CD1c-positive myeloid dendritic cell (primary cell): ENCODE results near the gene EML3.
"Not testable (repeated sequence)": the region's sequence is repeated elsewhere in the genome, so short reads cannot be mapped to it uniquely, and the experiment has no call there.

Experiments
- DNase-seq: peaks from one replicate; pipeline ENCODE4 v3.0.0-alpha.2; 2016; ENCODE audit errors: extremely low spot score

EML3 gene

DNA sequence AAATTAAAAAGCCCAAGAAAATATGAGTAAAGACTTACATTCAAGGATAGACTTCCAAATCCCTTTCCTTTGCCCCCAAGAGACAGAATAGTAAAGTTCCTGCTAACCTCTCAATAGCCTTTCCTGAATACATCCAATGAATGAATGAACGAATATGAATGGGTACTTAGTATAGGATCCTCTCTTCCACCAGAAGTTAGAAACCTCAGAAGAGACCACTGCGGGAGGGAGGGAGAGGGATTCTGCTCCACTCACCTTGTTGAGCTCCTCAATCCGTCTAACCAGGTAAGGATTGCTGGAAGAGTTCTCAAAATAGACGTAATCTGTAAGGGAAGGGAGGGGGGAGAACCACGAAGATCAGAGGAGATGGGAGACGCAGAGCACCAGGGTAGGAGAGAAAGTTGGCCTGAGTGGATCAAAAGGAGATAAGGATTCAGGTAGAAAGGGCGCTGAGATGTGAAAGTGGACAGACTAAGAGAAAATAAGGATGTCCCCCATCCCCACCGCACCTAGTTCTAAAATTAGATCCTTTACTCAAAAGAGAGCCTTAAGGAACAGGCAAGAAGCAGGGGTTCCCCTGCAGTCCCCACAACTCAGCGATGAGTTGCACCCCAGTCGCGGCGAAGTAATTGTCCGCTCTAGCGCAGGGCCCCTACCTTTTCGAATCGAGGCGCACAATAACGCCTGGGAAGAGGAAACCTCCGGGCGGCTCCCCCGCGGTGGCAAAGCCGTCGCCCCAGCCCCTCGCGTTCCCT is 12.0 kb downstream of the EML3 start:
- no peak for DNase-seq

GRCh38 chr11:62599901-62600300 is 12.7 kb downstream of the EML3 start:
- no peak for DNase-seq

- peak; percentile 95 for DNase-seq
Measured at GRCh38 chr11:62599069-62599696, 13.4 kb downstream of the EML3 start.

- no peak for DNase-seq
Measured at GRCh38 chr11:62595124-62595523, 17.5 kb downstream of the EML3 start.

GRCh38 chr11:62593434-62594044 is 19.0 kb downstream of the EML3 start:
- DNase-seq = peak; percentile 83

DNA sequence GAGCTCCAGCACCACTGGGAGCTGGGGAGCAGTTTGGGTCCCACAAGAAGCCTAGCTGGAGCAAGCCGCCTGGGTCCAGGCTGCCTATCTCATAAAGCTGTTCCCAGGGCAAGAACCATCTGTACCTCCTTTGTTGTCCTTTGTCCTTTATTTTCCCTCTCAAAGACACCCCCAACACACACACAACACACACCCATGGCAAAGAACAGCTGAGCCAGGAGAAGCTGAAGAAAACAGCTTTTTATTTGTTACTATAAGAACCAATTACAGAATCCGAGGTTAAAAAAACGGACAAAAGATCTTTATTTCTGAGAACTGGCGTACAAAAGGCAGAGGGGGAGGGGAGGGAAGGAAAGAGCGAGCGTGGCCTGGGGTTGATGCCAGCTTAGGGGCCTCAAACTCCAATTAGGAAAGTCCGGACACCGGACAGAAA is 19.6 kb downstream of the EML3 start:
- DNase-seq = no peak

- DNase-seq = peak; percentile 28
Measured at GRCh38 chr11:62592146-62592815, 20.3 kb downstream of the EML3 start.

GRCh38 chr11:62591448-62592145 is 21.0 kb downstream of the EML3 start, which contains the start of gene TUT1:
Gene TUT1, minus strand, starts transcription at chr11:62591523. Its CDS starts 38 bp downstream, at chr11:62591485.
- peak; percentile 100 for DNase-seq

DNA sequence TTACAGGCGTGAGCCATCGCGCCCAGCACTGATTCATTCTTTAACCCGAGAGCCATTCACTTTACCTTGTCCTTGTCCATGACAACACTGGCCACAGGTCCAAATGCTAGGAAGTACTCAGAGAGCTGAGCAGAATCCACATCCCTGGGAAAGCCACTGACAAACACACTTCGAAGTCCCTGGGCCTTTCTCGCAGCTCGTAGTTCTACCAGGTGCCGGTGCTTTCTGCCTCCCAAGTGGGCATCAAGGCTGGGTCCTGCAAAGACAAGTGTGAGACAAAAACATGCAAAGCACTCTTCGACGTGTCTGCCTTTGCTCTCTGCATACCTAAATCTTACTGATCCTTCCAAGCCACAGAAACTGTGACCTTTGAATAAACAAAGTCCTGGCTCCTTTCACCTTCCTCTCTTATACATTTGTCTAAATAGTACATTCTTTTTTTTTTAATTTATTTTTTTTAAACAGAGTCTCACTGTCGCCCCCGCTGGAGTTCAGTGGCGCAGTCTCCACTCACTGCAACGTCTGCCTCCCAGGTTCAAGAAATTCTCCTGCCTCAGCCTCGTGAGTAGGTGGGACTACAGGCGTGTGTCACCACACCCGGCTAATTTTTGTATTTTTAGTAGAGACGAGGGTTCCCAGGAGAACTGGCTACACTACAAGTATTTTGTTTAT is 23.5 kb downstream of the EML3 start:
- DNase-seq = no peak

DNA sequence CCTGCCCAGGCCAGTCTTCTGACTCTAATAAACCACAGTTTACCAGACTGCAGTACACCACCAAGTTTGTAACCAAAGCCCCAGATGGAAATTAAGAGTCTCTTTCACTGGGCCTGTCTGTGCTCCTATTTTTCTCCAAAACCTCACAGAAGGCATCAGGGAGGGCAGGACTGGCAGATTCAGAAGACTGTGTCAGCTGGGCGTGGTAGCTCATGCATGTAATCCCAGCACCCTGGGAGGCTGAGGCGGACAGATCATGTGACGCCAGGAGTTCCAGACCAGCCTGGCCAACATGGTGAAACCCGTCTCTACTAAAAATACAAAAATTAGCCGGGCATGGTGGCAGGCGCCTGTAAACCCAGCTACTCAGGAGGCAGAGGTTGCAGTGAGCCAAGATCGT is 27.2 kb downstream of the EML3 start:
- DNase-seq = not testable (repeated sequence)

- not testable (repeated sequence) for DNase-seq
Measured at GRCh38 chr11:62581735-62582134, 30.8 kb downstream of the EML3 start.

- no peak for DNase-seq
Measured at GRCh38 chr11:62580959-62581715, 31.4 kb downstream of the EML3 start.

GRCh38 chr11:62579252-62579651 is 33.3 kb downstream of the EML3 start:
- DNase-seq = no peak

DNA sequence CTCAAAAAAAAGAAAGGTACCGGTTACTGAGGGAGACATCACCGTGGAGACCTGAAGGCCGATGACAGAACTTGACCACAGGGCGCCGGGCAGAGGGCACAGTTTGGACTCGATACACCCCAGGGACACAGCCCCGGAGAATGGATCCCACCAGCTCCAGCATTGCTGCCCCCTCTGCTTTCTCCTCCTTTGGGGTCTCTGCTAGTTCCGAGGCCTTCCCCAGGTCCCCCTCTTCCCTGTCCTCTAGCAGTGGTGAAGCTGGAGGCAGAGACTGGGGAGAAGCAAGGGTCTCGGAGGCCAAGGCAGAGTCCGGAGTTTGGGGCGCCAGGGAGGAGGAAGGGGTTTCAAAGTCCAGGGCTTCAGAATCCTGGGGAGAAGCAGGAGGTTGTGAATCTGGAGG is 34.0 kb downstream of the EML3 start:
- no peak for DNase-seq

GRCh38 chr11:62577046-62577714 is 35.4 kb downstream of the EML3 start:
- peak; percentile 51 for DNase-seq

DNA sequence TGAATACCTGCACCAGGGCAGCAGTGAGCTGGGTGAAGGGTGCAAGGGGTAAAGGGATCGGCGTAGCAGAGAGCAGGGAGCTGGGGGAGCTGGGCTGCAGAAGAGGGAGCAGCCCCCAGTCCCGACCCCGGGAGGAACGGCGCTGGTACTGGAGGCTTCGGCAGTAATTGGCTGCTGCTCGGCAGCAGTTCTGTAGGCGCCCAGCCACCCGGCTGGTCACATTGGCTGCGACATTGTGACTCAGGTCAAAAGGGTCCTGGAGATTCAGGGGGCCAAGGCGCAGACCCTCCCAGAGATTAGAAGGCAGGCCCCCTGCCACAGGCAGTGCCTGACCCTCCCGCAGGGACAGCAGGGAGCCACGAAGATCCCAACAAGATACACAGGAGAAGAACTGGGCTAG is 36.7 kb downstream of the EML3 start:
- no peak for DNase-seq

DNA sequence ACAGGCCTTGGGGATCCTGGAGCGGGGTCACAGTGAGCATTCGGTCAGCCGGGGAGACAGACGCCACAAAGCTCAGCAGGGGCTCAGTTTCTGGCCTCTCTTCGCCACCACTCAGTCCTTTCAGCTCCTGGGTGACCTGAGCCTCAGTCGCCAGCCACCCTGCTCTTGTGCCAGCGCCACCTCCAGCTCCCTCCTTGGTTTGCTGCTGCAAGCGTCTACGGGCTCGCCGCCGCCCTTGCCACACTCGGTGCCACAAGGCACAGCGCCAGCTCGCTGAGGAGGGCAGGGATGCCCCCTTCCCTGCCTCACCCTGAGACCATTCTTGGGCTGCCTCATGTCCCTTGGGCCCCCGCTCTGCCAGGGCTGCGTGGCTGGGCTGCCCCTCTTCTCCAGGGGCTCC is 37.4 kb downstream of the EML3 start:
- DNase-seq = no peak

GRCh38 chr11:62574363-62575071 is 38.1 kb downstream of the EML3 start:
- peak; percentile 53 for DNase-seq
